Left ventricle myocardium inferior (tissue), 1 donor: ENCODE results near the gene HSPA12A. TPM values are rescaled to one million over a fixed set of nuclear protein-coding genes. Genes with fewer than 3 reads are reported as not detected.

ENCODE experiments used
- DNase-seq: peaks from one replicate; pipeline ENCODE4 v3.0.0-alpha.2; 2020
- H3K27ac ChIP-seq: fragments of 200-600 bp; replicated peaks from 2 replicates; pipeline ENCODE4 v1.8.0; 2021
- H3K27me3 ChIP-seq: fragments of 200-600 bp; 2 replicates; pipeline ENCODE4 v1.8.0; 2021; ENCODE audit warnings: low read depth
- H3K36me3 ChIP-seq: fragments of 200-600 bp; 2 replicates; pipeline ENCODE4 v1.8.0; 2021
- H3K4me1 ChIP-seq: fragments of 200-600 bp; 2 replicates; pipeline ENCODE4 v1.8.0; 2021
- H3K4me3 ChIP-seq: fragments of 200-600 bp; 2 replicates; pipeline ENCODE4 v1.8.0; 2021; ENCODE audit warnings: mild to moderate bottlenecking, moderate library complexity
- H3K9me3 ChIP-seq: fragments of 200-600 bp; replicated peaks from 2 replicates; pipeline ENCODE4 v1.8.0; 2021
- intact Hi-C: fragments of 100-400 bp; cut with micrococcal nuclease; formaldehyde crosslinking; loops from one replicate; pipeline ENCODE4 v1.11.0; 2022
- total RNA-seq: library from RNA; stranded (reverse); fragmentation: NEBNext Ultra II Directional; extraction: Animal tissue kit (Norgen Biotek cat#: 25700); gene quantifications from one replicate; pipeline ENCODE4 v1.2.1, GENCODE V29; 2021
- TF ChIP-seq, protein P1 (sequence below): fragments of 200-600 bp; IDR thresholded peaks from 2 replicates; pipeline ENCODE4 v1.8.0; 2021; ENCODE audit warnings: antibody characterized with exemption, mild to moderate bottlenecking, borderline replicate concordance
- donor health status: DM: no; HTN: yes; CAD: no; lungs with severe emphysema.

The HSPA12A gene
- total RNA-seq, 1 donor from 2014 or later, result 15.0 TPM

DNA sequence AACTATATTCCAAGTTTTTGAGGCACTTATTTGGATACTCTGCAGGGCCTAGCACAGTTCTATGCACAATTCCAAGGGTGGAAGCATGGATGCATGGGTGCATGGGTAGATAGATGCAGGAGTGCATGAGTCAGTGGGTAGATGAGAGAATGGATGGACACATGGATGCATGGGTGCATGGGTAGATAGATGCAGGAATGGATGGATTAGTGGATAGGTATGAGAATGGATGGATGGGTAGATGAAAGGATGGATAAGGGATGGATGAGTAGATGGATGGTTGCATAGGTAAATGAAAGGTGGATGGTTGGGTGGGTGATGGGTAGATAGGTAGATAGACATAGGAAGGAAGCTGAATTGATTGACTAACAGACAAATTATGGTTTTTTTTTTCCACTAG, 106.0 kb downstream of the HSPA12A start:
- H3K27ac ChIP-seq, result no peak overlapping the region
- H3K9me3 ChIP-seq, result peaks cover 12% of the 10 kb centered on the region
- H3K4me1 ChIP-seq, result no peaks in the 10 kb centered on the region
- intact Hi-C loops, result no loop called here
- peaks cover 4% of the 10 kb centered on the region for H3K27me3 ChIP-seq
- no peak for DNase-seq
- TF ChIP-seq, protein P1, sequence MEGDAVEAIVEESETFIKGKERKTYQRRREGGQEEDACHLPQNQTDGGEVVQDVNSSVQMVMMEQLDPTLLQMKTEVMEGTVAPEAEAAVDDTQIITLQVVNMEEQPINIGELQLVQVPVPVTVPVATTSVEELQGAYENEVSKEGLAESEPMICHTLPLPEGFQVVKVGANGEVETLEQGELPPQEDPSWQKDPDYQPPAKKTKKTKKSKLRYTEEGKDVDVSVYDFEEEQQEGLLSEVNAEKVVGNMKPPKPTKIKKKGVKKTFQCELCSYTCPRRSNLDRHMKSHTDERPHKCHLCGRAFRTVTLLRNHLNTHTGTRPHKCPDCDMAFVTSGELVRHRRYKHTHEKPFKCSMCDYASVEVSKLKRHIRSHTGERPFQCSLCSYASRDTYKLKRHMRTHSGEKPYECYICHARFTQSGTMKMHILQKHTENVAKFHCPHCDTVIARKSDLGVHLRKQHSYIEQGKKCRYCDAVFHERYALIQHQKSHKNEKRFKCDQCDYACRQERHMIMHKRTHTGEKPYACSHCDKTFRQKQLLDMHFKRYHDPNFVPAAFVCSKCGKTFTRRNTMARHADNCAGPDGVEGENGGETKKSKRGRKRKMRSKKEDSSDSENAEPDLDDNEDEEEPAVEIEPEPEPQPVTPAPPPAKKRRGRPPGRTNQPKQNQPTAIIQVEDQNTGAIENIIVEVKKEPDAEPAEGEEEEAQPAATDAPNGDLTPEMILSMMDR, result no peak
- H3K4me3 ChIP-seq, result no peak overlapping the region
- H3K36me3 ChIP-seq, result no peaks in the 10 kb centered on the region

DNA sequence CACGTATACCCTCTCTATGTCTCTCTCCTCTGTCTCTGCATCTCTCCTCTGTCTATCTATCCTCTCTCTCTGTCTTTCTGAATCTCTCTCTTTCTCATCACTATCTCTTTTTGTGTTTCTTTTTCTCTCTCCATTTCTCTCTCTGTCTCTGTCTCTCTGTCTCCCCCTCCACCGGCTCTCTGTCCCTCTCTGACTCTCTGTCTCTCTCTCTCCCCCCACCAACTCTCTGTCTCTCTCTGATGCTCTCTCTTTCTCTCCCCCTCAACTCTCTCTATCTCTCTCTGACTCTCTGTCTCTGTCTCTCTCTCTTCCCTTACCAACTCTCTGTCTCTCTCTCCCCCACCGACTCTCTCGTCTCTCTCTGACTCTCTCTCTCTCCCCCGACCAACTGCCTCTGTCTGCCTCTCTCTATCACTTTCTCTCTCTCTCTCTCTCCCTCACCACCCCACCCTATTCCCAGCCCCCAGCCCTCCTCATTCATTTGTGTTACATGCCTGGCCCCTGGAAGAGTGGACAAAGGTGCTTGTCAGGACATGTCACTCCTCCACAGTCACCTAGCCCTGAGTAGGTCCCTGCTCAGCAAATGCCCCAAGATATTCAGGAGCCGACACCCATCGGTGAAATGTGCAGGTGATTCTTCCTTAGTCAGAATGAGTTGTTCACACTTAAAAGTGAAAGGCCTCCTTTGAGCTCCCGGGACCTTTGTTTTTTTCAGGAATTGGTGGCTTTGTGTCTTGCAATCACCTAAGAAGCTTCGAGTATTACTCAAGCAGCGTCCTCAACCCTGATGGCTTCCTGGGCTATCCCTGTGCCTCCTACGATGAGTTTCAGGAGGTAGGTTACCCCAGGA, 108.0 kb downstream of the HSPA12A start:
- Histone ChIP-seq H3K4me1 (no peaks in the 10 kb centered on the region), H3K9me3 (no peaks in the 10 kb centered on the region), H3K4me3 (no peak overlapping the region), H3K27me3 (peaks cover 7% of the 10 kb centered on the region), H3K36me3 (no peaks in the 10 kb centered on the region), H3K27ac (no peak overlapping the region)
- no peak for DNase-seq
- TF ChIP-seq, protein P1, result no peak
- intact Hi-C loops, result no loop called here

DNA sequence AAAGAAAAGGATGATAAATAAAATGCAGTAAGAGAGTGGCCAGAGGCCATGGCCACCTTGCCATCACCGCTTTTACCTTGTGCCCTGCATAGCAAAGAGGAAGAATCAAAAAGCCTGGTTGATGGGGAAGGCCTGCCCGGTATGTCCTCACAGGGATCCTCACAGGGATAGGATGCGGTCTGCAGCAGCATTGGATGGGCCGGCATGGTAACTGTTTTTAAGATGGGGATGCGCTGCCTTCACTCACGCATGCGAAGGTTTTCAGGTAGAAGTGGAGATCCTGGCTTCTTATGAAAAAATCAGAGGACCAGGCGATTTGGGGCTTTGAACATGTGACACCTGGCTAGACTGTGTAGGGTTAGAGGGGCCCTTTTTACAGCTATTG, 109.2 kb downstream of the HSPA12A start:
- Histone ChIP-seq H3K27me3 (peaks cover 19% of the 10 kb centered on the region), H3K36me3 (no peaks in the 10 kb centered on the region), H3K27ac (no peak overlapping the region), H3K9me3 (no peaks in the 10 kb centered on the region), H3K4me3 (no peak overlapping the region), H3K4me1 (no peaks in the 10 kb centered on the region)
- intact Hi-C loops, result no loop called here
- no peak for DNase-seq
- TF ChIP-seq, protein P1, result no peak

DNA sequence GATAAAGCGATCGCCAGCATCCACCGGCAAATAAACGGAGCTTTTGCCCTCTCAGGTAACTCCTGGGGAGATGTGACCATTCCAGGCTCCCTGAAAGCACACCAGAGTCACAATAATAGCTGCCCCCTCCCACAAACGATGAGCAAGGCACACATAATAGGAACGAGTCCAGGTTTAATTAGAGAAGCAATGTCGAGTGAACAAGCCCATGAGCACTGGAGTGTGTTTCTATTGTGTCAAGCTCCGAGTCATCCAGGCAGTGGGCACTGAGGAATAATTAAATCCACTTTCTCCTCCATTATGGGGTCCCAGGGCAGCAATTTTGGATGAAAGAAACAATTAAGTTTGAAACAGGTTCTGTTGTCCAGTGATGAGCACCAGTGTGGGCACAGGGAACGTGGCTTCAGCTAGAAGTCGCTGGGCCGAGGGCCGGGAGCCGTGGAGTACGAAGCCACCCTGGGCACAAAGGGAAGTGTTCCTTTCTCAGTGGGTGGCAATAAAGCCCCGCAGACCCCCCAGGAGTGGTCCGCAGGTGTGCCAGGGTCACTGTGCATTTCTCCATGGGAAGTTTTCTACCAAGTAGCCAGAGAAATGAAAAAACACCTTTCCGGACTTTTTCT, 109.7 kb downstream of the HSPA12A start:
- Histone ChIP-seq H3K4me3 (no peak overlapping the region), H3K27ac (no peak overlapping the region), H3K9me3 (no peaks in the 10 kb centered on the region), H3K36me3 (no peaks in the 10 kb centered on the region), H3K4me1 (peaks cover under 1% of the 10 kb centered on the region), H3K27me3 (peaks cover 20% of the 10 kb centered on the region)
- TF ChIP-seq, protein P1, result no peak
- DNase-seq, result no peak
- intact Hi-C loops, result no loop called here

DNA sequence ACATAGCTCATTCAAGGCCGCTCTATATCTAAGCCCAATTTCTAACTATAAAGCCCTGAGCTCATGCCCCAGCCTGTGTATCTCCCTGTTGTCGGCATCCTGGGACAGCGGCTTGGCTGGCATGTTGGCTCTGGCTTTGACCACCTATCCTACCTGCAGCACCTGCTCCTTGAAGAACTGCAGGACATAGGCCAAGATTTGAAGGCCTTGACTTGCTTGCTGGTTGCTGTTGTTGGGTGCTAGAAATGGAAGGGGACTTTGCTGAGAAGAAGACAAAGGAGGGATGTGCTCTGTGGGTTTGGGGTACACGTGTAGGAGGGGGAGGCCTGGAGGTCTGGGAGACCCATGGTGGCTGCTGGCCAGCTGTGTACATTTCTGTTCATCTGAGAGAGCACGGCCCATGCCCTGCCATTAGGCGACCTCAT, 110.5 kb downstream of the HSPA12A start:
- Histone ChIP-seq H3K4me3 (no peak overlapping the region), H3K27me3 (peaks cover 28% of the 10 kb centered on the region), H3K4me1 (peaks cover 8% of the 10 kb centered on the region), H3K36me3 (no peaks in the 10 kb centered on the region), H3K9me3 (no peaks in the 10 kb centered on the region), H3K27ac (no peak overlapping the region)
- no peak for DNase-seq
- TF ChIP-seq, protein P1, result no peak
- intact Hi-C loops, result no loop called here
